OCI-LY1 (cell line): ENCODE data around the gene HESX1.

ENCODE experiments used
- H2AFZ ChIP-seq: fragments of 200-600 bp; sonication (generic), shearing (Covaris generic); 2 replicates; pipeline ENCODE4 v1.6.0; 2014; ENCODE audit warnings: antibody characterized with exemption, mild to moderate bottlenecking, low read length
- H3F3A ChIP-seq: fragments of 200-600 bp; sonication (generic), shearing (Covaris generic); 2 replicates; pipeline ENCODE4 v1.6.0; 2014; ENCODE audit warnings: mild to moderate bottlenecking, antibody characterized with exemption, low read length, moderate library complexity; ENCODE audit not compliant: insufficient read depth
- H3K27ac ChIP-seq: fragments of 200-600 bp; sonication (generic); 2 replicates; pipeline ENCODE4 v1.5.1; 2014; ENCODE audit warnings: low read length, mixed run types, mild to moderate bottlenecking, low read depth; ENCODE audit not compliant: poor library complexity, severe bottlenecking
- H3K27me3 ChIP-seq: fragments of 200-600 bp; sonication (generic); 2 replicates; pipeline ENCODE4 v1.6.0; 2014; ENCODE audit warnings: antibody characterized with exemption, mild to moderate bottlenecking, low read length, moderate library complexity; ENCODE audit not compliant: insufficient read depth
- H3K36me3 ChIP-seq: fragments of 200-600 bp; sonication (generic); 2 replicates; pipeline ENCODE4 v1.6.1; 2014; ENCODE audit warnings: mild to moderate bottlenecking, antibody characterized with exemption, low read length, moderate library complexity, mixed read lengths; ENCODE audit not compliant: insufficient read depth
- H3K4me1 ChIP-seq: fragments of 200-600 bp; sonication (generic); 2 replicates; pipeline ENCODE4 v1.5.1; 2014; ENCODE audit warnings: mild to moderate bottlenecking, low read length, moderate library complexity; ENCODE audit not compliant: insufficient read depth, severe bottlenecking
- H3K4me2 ChIP-seq: fragments of 200-600 bp; sonication (generic), shearing (Covaris generic); 2 replicates; pipeline ENCODE4 v1.6.1; 2014; ENCODE audit warnings: low read length
- H3K4me3 ChIP-seq: fragments of 200-600 bp; sonication (generic); 2 replicates; pipeline ENCODE4 v1.5.1; 2014; ENCODE audit warnings: low read length, low read depth, mild to moderate bottlenecking, mixed read lengths; ENCODE audit not compliant: poor library complexity, severe bottlenecking
- H3K79me2 ChIP-seq: fragments of 200-600 bp; shearing (Covaris generic); 2 replicates; pipeline ENCODE4 v1.6.1; 2016; ENCODE audit warnings: mixed run types, low read length, mixed read lengths; ENCODE audit not compliant: insufficient read depth
- H3K9ac ChIP-seq: fragments of 200-600 bp; sonication (generic), shearing (Covaris generic); 2 replicates; pipeline ENCODE4 v1.6.1; 2014; ENCODE audit warnings: mild to moderate bottlenecking, low read length, mixed read lengths
- H3K9me2 ChIP-seq: fragments of 200-600 bp; sonication (generic), shearing (Covaris generic); 2 replicates; pipeline ENCODE4 v1.6.1; 2014; ENCODE audit warnings: low read depth, mild to moderate bottlenecking, low read length, mixed read lengths
- H3K9me3 ChIP-seq: fragments of 200-600 bp; shearing (Covaris generic); 2 replicates; pipeline ENCODE4 v1.6.1; 2014; ENCODE audit warnings: low read length, mixed read lengths
- H4K20me1 ChIP-seq: fragments of 200-600 bp; sonication (generic), shearing (Covaris generic); 2 replicates; pipeline ENCODE4 v1.6.0; 2016; ENCODE audit warnings: mild to moderate bottlenecking, low read length; ENCODE audit not compliant: insufficient read depth
- CTCF ChIP-seq: fragments of 200-600 bp; sonication (generic), shearing (Covaris generic); IDR thresholded peaks from 2 replicates; pipeline ENCODE4 v1.5.1; 2017; ENCODE audit warnings: mild to moderate bottlenecking, antibody characterized with exemption, low read length, moderate library complexity, mixed read lengths
- EZH2 ChIP-seq: fragments of 200-600 bp; sonication (generic), shearing (Covaris generic); IDR thresholded peaks from 2 replicates; pipeline ENCODE4 v1.8.0; 2017; ENCODE audit warnings: borderline replicate concordance, mixed run types, mild to moderate bottlenecking, antibody characterized with exemption, low read length, moderate library complexity, mixed read lengths

Gene HESX1

GRCh38 chr3:57169872-57170623, 29.7 kb downstream of the HESX1 start:
- H4K20me1 ChIP-seq, result no peaks in the 10 kb centered on the region
- peak overlapping the region; percentile 52 for H3K9ac ChIP-seq
- H2AFZ ChIP-seq, result 0 out of 2 replicates have a peak overlapping the region, but pooled peaks have one; percentile 38
- peak overlapping the region; percentile 62 for H3K4me3 ChIP-seq
- H3F3A ChIP-seq, result no peaks in the 10 kb centered on the region
- H3K27ac ChIP-seq, result no peak overlapping the region
- no peaks in the 10 kb centered on the region for H3K9me2 ChIP-seq
- H3K9me3 ChIP-seq, result no peaks in the 10 kb centered on the region
- no peaks in the 10 kb centered on the region for H3K36me3 ChIP-seq
- peak overlapping the region; percentile 79 for H3K4me2 ChIP-seq
- H3K27me3 ChIP-seq, result no peaks in the 10 kb centered on the region
- no peaks in the 10 kb centered on the region for H3K79me2 ChIP-seq
- no peak for TF ChIP-seq EZH2
- TF ChIP-seq CTCF, result peak; percentile 97
- H3K4me1 ChIP-seq, result peaks cover 18% of the 10 kb centered on the region

GRCh38 chr3:57169108-57169507, 30.7 kb downstream of the HESX1 start:
- Histone ChIP-seq H3K79me2 (no peaks in the 10 kb centered on the region), H3K9me3 (no peaks in the 10 kb centered on the region), H3K27ac (no peak overlapping the region), H4K20me1 (no peaks in the 10 kb centered on the region), H3K4me2 (no peak overlapping the region), H3F3A (no peaks in the 10 kb centered on the region), H3K36me3 (no peaks in the 10 kb centered on the region), H2AFZ (no peak overlapping the region), H3K9me2 (no peaks in the 10 kb centered on the region), H3K27me3 (no peaks in the 10 kb centered on the region), H3K4me1 (peaks cover 26% of the 10 kb centered on the region), H3K9ac (no peak overlapping the region), H3K4me3 (no peak overlapping the region)
- TF ChIP-seq CTCF (no peak), EZH2 (no peak)

- no peaks in the 10 kb centered on the region for H3K36me3 ChIP-seq
- no peak overlapping the region for H3K4me2 ChIP-seq
- no peak overlapping the region for H3K27ac ChIP-seq
- no peak overlapping the region for H3K9ac ChIP-seq
- no peaks in the 10 kb centered on the region for H3K9me2 ChIP-seq
- TF ChIP-seq CTCF (no peak), EZH2 (no peak)
- no peaks in the 10 kb centered on the region for H3K9me3 ChIP-seq
- no peak overlapping the region for H2AFZ ChIP-seq
- peaks cover 26% of the 10 kb centered on the region for H3K4me1 ChIP-seq
- H3K4me3 ChIP-seq, result no peak overlapping the region
- H3K27me3 ChIP-seq, result no peaks in the 10 kb centered on the region
- H3F3A ChIP-seq, result no peaks in the 10 kb centered on the region
- H4K20me1 ChIP-seq, result no peaks in the 10 kb centered on the region
- no peaks in the 10 kb centered on the region for H3K79me2 ChIP-seq
Observed at GRCh38 chr3:57168151-57168550, 31.6 kb downstream of the HESX1 start.
